Measurements from ENCODE around the gene RSF1.

RSF1 gene

GRCh38 chr11:77749232-77749631, 71.3 kb downstream of the RSF1 start:
- DNase-seq = no peak

- no peak for DNase-seq
Observed at GRCh38 chr11:77748266-77748665, 72.3 kb downstream of the RSF1 start.

DNA sequence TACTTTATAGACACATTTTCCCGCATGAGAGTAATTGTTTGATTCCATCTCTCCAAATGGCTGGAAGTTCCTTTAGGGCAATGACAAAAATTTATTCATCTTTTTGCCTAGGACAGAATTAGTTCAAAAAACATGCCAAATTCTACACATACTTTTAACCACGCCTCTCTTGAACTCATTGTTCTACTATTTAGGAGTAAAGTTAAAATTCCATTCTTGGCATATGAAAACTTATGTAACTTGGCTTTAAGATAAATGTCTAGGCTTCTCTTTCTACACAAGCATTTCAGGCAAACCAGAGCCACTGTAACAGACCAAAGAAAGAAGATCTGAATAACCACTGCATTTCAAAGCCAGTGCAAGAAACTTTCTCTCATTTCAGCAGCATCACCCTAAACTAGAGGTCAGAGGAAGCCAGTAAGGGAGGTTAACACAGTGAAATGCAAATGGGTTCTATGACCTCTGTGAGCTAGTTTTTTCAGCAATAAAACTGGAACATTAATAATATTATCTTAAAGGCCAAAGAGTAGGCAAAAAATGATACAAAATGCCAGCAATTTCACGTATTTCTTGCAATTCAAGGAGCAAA, 73.0 kb downstream of the RSF1 start:
- no peak for DNase-seq

GRCh38 chr11:77736473-77736872, 84.0 kb downstream of the RSF1 start:
- no peak for DNase-seq

- DNase-seq = no peak
Observed at GRCh38 chr11:77734890-77735289, 85.6 kb downstream of the RSF1 start.

GRCh38 chr11:77732143-77732542, 88.4 kb downstream of the RSF1 start:
- no peak for DNase-seq

GRCh38 chr11:77730789-77731188, 89.7 kb downstream of the RSF1 start:
- DNase-seq = no peak

- DNase-seq = no peak
Observed at GRCh38 chr11:77729063-77729462, 91.5 kb downstream of the RSF1 start.

- DNase-seq = no peak
Observed at GRCh38 chr11:77728203-77728786, 92.2 kb downstream of the RSF1 start.

DNA sequence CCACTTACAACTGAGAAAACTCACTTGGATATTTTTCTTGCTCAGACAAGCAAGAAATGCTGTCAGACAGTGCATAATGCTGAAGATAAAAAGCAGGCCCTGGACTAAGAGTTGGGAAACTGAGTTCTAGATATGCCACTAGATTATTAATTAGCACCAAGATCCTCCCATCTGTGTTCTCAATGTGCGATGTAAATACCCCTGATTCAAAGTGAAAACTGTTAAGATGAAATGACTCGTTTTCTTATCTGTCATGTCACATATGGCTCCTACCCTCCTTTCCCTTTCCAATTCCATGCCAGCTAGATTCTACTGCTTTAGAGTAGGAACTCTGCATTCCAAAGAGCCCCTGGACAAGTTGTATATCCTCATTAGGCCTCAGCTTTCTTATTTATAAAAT, 94.0 kb downstream of the RSF1 start:
- DNase-seq = no peak

- DNase-seq = no peak
Observed at GRCh38 chr11:77725433-77725832, 95.1 kb downstream of the RSF1 start.

GRCh38 chr11:77724636-77725035, 95.9 kb downstream of the RSF1 start:
- DNase-seq = peak; percentile 30

- no peak for DNase-seq
Observed at GRCh38 chr11:77723024-77723423, 97.5 kb downstream of the RSF1 start.

DNA sequence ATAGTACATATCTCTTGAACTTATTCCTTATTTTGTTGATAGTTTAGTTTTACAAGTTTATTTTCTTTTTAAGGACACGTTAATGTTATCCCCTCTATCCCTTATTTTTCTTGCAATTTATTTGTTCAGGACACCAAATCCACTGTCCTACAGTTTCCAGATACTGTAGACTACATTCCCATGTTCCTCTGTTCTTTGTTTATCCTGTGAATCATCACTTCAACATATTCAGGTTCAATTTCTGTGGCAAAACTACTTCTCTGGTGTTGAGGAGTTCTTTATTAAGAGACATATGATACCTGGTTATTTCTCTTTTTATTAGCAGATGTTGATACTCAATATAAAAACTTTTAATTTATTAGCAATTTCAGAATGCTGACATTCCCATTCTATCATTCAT, 110.2 kb downstream of the RSF1 start:
- no peak for DNase-seq

- DNase-seq = no peak
Observed at GRCh38 chr11:77705876-77706579, 114.5 kb downstream of the RSF1 start.

DNA sequence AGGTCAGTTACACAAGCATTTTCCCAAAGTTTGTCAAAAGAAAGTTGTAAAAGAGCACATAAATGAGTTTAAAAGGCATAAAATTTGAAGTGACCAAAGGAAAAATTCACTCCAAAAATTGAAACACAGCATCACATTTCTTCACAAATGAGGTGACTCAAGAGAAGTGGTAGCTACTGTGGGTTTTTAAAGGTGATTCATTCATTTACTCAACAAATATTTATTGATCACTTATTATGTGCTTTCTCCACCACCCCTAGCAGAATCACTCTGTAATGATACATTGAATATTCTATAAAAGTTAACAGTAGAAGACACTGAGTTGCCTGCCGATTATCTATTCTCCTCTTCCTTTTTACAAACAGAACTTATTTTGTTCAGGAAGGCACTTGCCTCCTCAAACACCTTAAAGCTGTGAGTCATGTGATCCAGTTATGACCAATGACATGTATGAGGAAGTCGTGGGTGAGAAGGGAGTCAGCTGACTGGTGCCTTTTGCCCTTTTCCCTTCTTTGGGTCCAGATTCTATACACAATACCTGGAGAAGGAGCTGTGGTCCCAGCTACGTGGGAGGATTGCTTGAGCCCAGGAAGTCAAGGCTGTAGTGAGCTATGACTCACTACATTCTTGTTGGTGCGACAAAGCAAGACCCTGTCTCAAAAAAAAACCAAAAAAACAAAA, 115.2 kb downstream of the RSF1 start:
- DNase-seq = no peak

- no peak for DNase-seq
Observed at GRCh38 chr11:77704029-77704428, 116.5 kb downstream of the RSF1 start.

- no peak for DNase-seq
Observed at GRCh38 chr11:77699425-77699824, 121.1 kb downstream of the RSF1 start.

DNA sequence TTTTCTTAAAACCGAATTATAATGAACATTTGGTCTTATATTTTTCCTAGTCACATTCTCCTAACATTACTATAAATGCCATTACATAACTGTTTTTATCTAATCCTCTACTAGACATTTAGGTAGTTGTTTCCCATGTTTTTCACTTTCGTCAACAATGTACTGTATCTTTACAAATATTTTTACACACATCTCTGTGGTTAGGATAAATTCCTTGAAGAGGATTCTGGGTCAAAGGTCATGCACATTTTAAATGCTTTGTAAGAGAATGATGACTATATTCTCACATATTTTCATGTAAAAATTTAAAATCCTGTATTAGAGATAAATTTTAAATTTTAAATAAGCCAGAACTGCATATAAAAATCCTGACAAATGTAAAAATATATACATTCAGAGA, 121.6 kb downstream of the RSF1 start:
- DNase-seq = no peak

DNA sequence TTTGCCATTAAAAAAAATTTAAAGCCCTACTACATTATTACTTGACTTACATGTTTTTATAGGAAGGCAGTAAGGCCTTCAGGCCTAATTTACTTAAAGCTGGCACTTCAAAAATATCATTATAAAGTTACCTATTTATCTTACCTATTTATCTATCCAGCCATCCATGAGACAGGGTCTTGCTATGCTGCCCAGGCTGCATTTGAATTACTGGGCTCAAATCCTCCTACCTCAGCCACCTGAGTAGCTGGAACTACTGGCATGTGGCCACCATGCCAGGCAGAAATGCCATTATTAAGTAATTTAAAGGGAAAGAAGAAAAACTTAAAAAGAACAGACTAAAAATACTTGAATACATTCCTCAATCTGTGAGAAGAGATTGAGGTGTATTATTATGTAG, 122.7 kb downstream of the RSF1 start:
- DNase-seq = no peak

GRCh38 chr11:77695417-77695816, 125.1 kb downstream of the RSF1 start:
- DNase-seq = no peak

GRCh38 chr11:77690649-77691048, 129.9 kb downstream of the RSF1 start:
- no peak for DNase-seq

DNA sequence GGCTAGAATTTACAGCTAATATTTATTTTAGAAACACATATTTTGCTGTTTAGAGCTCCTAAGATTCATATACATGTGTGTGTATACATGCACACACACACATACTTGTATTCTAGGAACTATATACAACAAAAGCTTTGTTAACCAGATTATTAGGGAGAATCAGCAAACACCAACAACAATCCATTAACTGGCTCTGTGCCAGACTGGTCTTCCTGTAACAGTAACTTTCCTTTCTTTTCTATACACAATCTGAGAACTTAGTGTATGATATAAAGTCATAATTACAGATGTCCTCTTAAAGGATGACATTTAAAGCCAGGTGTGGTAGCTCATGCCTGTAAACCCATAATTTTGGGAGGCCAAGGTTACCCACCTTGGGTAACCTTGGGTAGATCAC, 133.4 kb downstream of the RSF1 start:
- no peak for DNase-seq

DNA sequence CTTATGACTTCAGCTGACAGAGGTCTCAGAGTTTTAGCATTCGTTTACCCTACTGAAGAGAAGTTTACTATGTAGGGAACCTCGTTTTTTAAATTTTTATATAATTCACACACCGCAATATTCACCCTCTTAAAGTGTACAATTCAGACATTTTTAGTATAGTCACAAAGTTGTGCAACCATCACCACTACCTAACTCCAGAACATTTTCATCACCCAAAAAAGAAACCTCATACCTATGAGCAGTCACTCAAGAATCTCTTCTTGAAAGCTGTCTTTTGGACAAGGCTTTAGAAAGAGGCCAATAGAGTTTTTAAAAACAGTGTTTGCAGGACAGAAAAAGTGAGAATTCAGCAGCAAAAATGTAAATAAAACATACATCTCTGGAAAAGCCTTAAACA, 143.4 kb downstream of the RSF1 start:
- no peak for DNase-seq

Data from NCI-H69 (cell line).